H1 (cell line): ENCODE results near the gene SLC15A2. TPM values are rescaled to one million over a fixed set of nuclear protein-coding genes. Genes with fewer than 3 reads are reported as not detected.
A peak's percentile ranks its signal among the peaks of the same experiment; 100 is the strongest.

ENCODE experiments used
- CBX5 ChIP-seq: fragments of 300-800, 300-1000 bp; sonication (generic); IDR thresholded peaks from 2 replicates; pipeline ENCODE4 v1.7.1; 2016; ENCODE audit warnings: antibody characterized with exemption, low read length, low read depth
- EGR1 ChIP-seq: IDR thresholded peaks from 2 replicates; pipeline ENCODE4 v1.6.1; 2011; ENCODE audit warnings: low read depth, low read length, borderline replicate concordance
- POLR2A ChIP-seq, 2 experiments: IDR thresholded peaks; 1 replicate in 1 of 2; 2 replicates in 1 of 2; pipeline ENCODE4 v1.6.1; 2011; ENCODE audit warnings: low read depth in 2 of 2, low read length in 2 of 2, mild to moderate bottlenecking in 2 of 2; ENCODE audit errors: control extremely low read depth in 1 of 2
- RFX5 ChIP-seq: IDR thresholded peaks from 2 replicates; pipeline ENCODE4 v1.6.1; 2011; ENCODE audit warnings: low read depth, low read length, improper control_type of control experiment, borderline replicate concordance
- TAF1 ChIP-seq: IDR thresholded peaks from 2 replicates; pipeline ENCODE4 v1.6.1; 2011; ENCODE audit warnings: mild to moderate bottlenecking, low read depth, low read length
- YY1 ChIP-seq: IDR thresholded peaks from 2 replicates; pipeline ENCODE4 v1.6.1; 2011; ENCODE audit warnings: low read depth, mild to moderate bottlenecking, low read length
- polyA plus RNA-seq, 7 experiments: library from polyadenylated mRNA; depleted of rRNA in 3 of 7; stranded (reverse) in 5 of 7; unstranded in 2 of 7; fragments of >200 nt in 5 of 7; fragments of 200-250 nt in 2 of 7; gene quantifications; 1 replicate in 5 of 7; 2 replicates in 1 of 7; 4 replicates in 1 of 7; pipeline versions ENCODE4 v1.2.1 to v1.2.3, GENCODE V29; 2011 to 2013; ENCODE audit warnings: missing spikeins in 2 of 7, mixed read lengths in 2 of 7
- total RNA-seq: library from RNA; stranded (reverse); fragmentation: NEBNext Ultra II Directional; extraction: Animal tissue kit (Norgen Biotek cat#: 25700); gene quantifications from 2 replicates; pipeline ENCODE4 v1.2.1, GENCODE V29; 2021
- TF ChIP-seq, protein P1 (sequence below): fragments of 300-600 bp; sonication (generic); IDR thresholded peaks from 2 replicates; pipeline ENCODE4 v1.7.1; 2012; ENCODE audit warnings: low read length, moderate library complexity, mild to moderate bottlenecking, inconsistent platforms; ENCODE audit not compliant: insufficient replicate concordance
- TF ChIP-seq, protein P2 (sequence below): IDR thresholded peaks from 2 replicates; pipeline ENCODE4 v1.6.1; 2012; ENCODE audit warnings: low read length, inconsistent platforms

Gene SLC15A2
- total and polyA plus RNA-seq, 2 of the 8 experiments (the other 6 are each of a cell fraction or from before 2014, with no cell fraction given), result 2.0 to 3.6 TPM

DNA sequence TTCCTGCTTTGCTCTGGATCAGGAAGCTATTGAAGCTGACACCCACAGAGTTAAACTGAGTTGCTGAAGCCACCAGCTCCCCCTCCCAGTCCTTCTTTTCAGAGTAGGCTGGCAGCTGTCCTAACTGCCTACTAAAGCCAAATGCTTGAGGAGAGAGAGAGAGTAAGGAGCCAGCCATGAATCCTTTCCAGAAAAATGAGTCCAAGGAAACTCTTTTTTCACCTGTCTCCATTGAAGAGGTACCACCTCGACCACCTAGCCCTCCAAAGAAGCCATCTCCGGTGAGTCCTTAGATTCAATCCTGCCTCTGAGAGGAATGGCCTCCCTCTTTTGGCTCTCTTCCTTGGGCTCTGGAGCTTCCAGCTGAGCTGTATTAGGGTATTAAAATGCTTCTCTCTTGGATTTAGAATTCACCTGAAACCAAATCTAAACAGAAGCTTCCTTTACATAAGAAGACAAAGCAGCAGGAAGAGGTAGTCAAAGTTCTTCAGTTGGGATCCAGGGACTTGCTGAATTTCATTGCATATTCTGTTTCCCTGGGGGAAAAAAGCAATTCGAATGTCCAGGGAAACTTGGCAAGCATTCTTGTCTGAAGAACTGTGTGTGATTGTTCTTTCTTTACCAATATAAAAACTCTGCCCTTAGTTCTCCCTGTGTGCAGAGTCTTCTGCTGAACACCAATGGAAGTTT lies at the start of gene SLC15A2 (continued):
- TF ChIP-seq, protein P1, sequence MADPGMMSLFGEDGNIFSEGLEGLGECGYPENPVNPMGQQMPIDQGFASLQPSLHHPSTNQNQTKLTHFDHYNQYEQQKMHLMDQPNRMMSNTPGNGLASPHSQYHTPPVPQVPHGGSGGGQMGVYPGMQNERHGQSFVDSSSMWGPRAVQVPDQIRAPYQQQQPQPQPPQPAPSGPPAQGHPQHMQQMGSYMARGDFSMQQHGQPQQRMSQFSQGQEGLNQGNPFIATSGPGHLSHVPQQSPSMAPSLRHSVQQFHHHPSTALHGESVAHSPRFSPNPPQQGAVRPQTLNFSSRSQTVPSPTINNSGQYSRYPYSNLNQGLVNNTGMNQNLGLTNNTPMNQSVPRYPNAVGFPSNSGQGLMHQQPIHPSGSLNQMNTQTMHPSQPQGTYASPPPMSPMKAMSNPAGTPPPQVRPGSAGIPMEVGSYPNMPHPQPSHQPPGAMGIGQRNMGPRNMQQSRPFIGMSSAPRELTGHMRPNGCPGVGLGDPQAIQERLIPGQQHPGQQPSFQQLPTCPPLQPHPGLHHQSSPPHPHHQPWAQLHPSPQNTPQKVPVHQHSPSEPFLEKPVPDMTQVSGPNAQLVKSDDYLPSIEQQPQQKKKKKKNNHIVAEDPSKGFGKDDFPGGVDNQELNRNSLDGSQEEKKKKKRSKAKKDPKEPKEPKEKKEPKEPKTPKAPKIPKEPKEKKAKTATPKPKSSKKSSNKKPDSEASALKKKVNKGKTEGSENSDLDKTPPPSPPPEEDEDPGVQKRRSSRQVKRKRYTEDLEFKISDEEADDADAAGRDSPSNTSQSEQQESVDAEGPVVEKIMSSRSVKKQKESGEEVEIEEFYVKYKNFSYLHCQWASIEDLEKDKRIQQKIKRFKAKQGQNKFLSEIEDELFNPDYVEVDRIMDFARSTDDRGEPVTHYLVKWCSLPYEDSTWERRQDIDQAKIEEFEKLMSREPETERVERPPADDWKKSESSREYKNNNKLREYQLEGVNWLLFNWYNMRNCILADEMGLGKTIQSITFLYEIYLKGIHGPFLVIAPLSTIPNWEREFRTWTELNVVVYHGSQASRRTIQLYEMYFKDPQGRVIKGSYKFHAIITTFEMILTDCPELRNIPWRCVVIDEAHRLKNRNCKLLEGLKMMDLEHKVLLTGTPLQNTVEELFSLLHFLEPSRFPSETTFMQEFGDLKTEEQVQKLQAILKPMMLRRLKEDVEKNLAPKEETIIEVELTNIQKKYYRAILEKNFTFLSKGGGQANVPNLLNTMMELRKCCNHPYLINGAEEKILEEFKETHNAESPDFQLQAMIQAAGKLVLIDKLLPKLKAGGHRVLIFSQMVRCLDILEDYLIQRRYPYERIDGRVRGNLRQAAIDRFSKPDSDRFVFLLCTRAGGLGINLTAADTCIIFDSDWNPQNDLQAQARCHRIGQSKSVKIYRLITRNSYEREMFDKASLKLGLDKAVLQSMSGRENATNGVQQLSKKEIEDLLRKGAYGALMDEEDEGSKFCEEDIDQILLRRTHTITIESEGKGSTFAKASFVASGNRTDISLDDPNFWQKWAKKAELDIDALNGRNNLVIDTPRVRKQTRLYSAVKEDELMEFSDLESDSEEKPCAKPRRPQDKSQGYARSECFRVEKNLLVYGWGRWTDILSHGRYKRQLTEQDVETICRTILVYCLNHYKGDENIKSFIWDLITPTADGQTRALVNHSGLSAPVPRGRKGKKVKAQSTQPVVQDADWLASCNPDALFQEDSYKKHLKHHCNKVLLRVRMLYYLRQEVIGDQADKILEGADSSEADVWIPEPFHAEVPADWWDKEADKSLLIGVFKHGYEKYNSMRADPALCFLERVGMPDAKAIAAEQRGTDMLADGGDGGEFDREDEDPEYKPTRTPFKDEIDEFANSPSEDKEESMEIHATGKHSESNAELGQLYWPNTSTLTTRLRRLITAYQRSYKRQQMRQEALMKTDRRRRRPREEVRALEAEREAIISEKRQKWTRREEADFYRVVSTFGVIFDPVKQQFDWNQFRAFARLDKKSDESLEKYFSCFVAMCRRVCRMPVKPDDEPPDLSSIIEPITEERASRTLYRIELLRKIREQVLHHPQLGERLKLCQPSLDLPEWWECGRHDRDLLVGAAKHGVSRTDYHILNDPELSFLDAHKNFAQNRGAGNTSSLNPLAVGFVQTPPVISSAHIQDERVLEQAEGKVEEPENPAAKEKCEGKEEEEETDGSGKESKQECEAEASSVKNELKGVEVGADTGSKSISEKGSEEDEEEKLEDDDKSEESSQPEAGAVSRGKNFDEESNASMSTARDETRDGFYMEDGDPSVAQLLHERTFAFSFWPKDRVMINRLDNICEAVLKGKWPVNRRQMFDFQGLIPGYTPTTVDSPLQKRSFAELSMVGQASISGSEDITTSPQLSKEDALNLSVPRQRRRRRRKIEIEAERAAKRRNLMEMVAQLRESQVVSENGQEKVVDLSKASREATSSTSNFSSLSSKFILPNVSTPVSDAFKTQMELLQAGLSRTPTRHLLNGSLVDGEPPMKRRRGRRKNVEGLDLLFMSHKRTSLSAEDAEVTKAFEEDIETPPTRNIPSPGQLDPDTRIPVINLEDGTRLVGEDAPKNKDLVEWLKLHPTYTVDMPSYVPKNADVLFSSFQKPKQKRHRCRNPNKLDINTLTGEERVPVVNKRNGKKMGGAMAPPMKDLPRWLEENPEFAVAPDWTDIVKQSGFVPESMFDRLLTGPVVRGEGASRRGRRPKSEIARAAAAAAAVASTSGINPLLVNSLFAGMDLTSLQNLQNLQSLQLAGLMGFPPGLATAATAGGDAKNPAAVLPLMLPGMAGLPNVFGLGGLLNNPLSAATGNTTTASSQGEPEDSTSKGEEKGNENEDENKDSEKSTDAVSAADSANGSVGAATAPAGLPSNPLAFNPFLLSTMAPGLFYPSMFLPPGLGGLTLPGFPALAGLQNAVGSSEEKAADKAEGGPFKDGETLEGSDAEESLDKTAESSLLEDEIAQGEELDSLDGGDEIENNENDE, result peak; percentile 64
- no peak for TF ChIP-seq CBX5
- TF ChIP-seq TAF1, result peak; percentile 60; the same call in 1 of the 2 replicates
- peak; percentile 72 for TF ChIP-seq YY1
- TF ChIP-seq, protein P2, sequence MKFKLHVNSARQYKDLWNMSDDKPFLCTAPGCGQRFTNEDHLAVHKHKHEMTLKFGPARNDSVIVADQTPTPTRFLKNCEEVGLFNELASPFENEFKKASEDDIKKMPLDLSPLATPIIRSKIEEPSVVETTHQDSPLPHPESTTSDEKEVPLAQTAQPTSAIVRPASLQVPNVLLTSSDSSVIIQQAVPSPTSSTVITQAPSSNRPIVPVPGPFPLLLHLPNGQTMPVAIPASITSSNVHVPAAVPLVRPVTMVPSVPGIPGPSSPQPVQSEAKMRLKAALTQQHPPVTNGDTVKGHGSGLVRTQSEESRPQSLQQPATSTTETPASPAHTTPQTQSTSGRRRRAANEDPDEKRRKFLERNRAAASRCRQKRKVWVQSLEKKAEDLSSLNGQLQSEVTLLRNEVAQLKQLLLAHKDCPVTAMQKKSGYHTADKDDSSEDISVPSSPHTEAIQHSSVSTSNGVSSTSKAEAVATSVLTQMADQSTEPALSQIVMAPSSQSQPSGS, result 0 out of 2 replicates have a peak, but pooled peaks have one; percentile 51
- TF ChIP-seq POLR2A (IDR thresholded peaks at IDR 0.05; ENCODE audit: control extremely low read depth in 1 of 2, low read depth in 2 of 2, low read length in 2 of 2), result peak in 1 of 2 experiments; percentile 64; a peak in 2 of 3 replicates
- TF ChIP-seq EGR1, result no peak
- no peak for TF ChIP-seq RFX5
